GM23338 (cell line): Measurements from ENCODE around the gene PHKB. TPM values are rescaled to one million over a fixed set of nuclear protein-coding genes. Genes with fewer than 3 reads are reported as not detected.

Experiments used
- CTCF ChIP-seq, 2 experiments: fragments of 200-600 bp in 1 of 2; sonication (generic) in 1 of 2; conservative IDR thresholded peaks; 2 replicates each; pipeline versions ENCODE4 v1.5.1 to v1.6.1; 2016 to 2017; ENCODE audit warnings: antibody characterized with exemption in 2 of 2, low read depth in 2 of 2, mild to moderate bottlenecking in 2 of 2, moderate library complexity in 1 of 2
- EZH2 ChIP-seq: fragments of 200-600 bp; sonication (generic); IDR thresholded peaks from one replicate; pipeline ENCODE4 v1.8.0; 2017; ENCODE audit warnings: antibody characterized with exemption, mild to moderate bottlenecking, low read depth; ENCODE audit not compliant: unreplicated experiment
- REST ChIP-seq: IDR thresholded peaks from one replicate; pipeline ENCODE4 v1.6.1; 2018; ENCODE audit warnings: antibody characterized with exemption; ENCODE audit not compliant: unreplicated experiment
- ZNF462 ChIP-seq: fragments of 250-450 bp; sonication (Bioruptor Pico); IDR thresholded peaks from 2 replicates; pipeline ENCODE4 v1.5.0; 2020; ENCODE audit warnings: mild to moderate bottlenecking, moderate library complexity
- polyA plus RNA-seq: library from polyadenylated mRNA; unstranded; fragments of >200 nt; fragmentation: Nextera tagmentation; extraction: Ambion mirVana; gene quantifications from 2 replicates; pipeline ENCODE4 v1.2.1, GENCODE V29; 2016
- total RNA-seq: library from RNA; depleted of rRNA; stranded (reverse); fragments of >200 nt; shearing (Covaris generic); gene quantifications from 2 replicates; pipeline ENCODE4 v1.2.3, GENCODE V29; 2014

PHKB gene
- total and polyA plus RNA-seq, 2 experiments from 2014 or later: 20.3 to 57.3 TPM

GRCh38 chr16:47643323-47644000, 182.3 kb downstream of the PHKB start (continued):
- no peak for TF ChIP-seq ZNF462
- no peak for TF ChIP-seq CTCF (conservative IDR thresholded peaks at IDR 0.05; ENCODE audit: low read depth in 2 of 2)
- no peak for TF ChIP-seq EZH2
- no peak for TF ChIP-seq REST
